Activated naive CD8-positive, alpha-beta T cell treated with anti-CD3 and anti-CD28 coated beads, Interleukin-2, amount 10 ng/mL, durations not matched to agents 7 days and 5 days (primary cell): ENCODE data around the gene CTSH. TPM values are rescaled to one million over a fixed set of nuclear protein-coding genes. Genes with fewer than 3 reads are reported as not detected.

Experiments used
- ATAC-seq: fragments of 150-1000 bp; cut with Tn5 transposase; one replicate; pipeline ENCODE4 v1.10.0; 2021; ENCODE audit warnings: low read depth, moderate library complexity
- POLR2A ChIA-PET: fragments of 350-600 bp; sonication (Branson Sonifier 250); formaldehyde crosslinking; loops from one replicate; lab custom pipeline; 2021; ENCODE audit warnings: antibody characterized with exemption; lab: Charles Lee
- DNase-seq: peaks from one replicate; pipeline ENCODE4 v3.0.0; 2021
- H3K27ac Mint-ChIP-seq: one replicate; pipeline ENCODE4 v1.8.0; 2022; ENCODE audit warnings: mild to moderate bottlenecking, mixed read lengths
- H3K27me3 Mint-ChIP-seq: one replicate; pipeline ENCODE4 v1.8.0; 2022; ENCODE audit warnings: mild to moderate bottlenecking, moderate library complexity, mixed read lengths
- H3K36me3 Mint-ChIP-seq: one replicate; pipeline ENCODE4 v1.8.0; 2021; ENCODE audit warnings: mild to moderate bottlenecking, mixed read lengths
- H3K4me1 Mint-ChIP-seq: one replicate; pipeline ENCODE4 v1.8.0; 2021; ENCODE audit warnings: mixed read lengths
- H3K4me3 Mint-ChIP-seq: one replicate; pipeline ENCODE4 v1.8.0; 2022; ENCODE audit warnings: mild to moderate bottlenecking, moderate library complexity, mixed read lengths
- H3K9me3 Mint-ChIP-seq: one replicate; pipeline ENCODE4 v1.8.0; 2021; ENCODE audit warnings: mixed read lengths
- total RNA-seq, 2 experiments: library from RNA; stranded (reverse); gene quantifications; one replicate each; pipeline ENCODE4 v1.2.3, GENCODE V29; 2021

The CTSH gene
- total RNA-seq, 2 experiments from 2014 or later = 31.5 to 33.9 TPM

DNA sequence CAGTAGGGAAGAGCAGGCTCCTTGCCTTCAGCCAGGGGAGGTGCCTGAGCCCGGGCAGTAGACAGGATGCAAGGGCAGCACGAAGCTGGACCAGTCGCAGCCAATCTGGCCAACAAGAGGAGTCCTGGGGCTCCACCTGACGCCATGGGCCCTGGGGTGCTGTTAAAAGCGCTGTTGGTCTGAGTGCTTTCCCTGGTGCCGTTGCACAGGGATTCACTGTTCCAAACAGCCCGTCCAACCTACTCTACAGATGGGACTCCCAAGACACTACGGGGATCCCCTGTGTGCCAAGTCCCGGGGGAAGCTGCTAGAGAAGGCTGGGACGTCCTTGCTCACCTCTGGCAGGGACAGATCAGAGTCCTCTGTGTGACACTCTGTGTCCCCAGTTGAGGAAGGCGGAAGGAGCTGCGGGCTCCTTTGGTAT, 632 bp downstream of the CTSH start:
- POLR2A ChIA-PET = no interaction called here
- Mint-ChIP-seq H3K36me3 (peaks cover under 1% of the 10 kb centered on the region), H3K27me3 (peaks cover 36% of the 10 kb centered on the region), H3K4me1 (peaks cover 5% of the 10 kb centered on the region), H3K9me3 (no peaks in the 10 kb centered on the region), H3K4me3 (peak overlapping the region; percentile 77), H3K27ac (no peak overlapping the region)
- no peak for DNase-seq
- ATAC-seq = no peak

DNA sequence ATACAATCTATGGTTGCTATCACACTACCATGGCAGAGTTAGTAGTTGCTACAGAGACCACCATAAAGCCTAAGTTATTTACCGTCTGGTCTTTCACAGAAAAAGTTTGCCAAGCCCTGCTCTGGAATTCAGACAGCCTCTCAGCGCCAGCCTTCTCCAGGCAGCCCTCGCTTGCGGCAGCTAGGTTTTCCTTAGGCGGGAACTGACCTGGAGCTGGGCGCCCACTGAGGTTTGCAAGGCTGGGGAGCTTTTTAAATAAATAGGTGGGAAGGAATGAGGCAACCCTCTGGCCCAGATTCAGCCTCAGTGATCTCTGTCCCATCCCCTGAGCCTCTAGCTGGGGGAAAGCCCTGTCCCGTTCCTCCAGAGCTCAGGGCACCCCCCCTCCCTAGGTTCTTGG, 1.2 kb downstream of the CTSH start:
- POLR2A ChIA-PET = no interaction called here
- no peak overlapping the region for H3K27ac Mint-ChIP-seq
- H3K27me3 Mint-ChIP-seq = peaks cover 36% of the 10 kb centered on the region
- H3K4me1 Mint-ChIP-seq = peaks cover 9% of the 10 kb centered on the region
- no peak for ATAC-seq
- no peak for DNase-seq
- H3K4me3 Mint-ChIP-seq = peak overlapping the region; percentile 77
- no peaks in the 10 kb centered on the region for H3K9me3 Mint-ChIP-seq
- peaks cover 4% of the 10 kb centered on the region for H3K36me3 Mint-ChIP-seq

DNA sequence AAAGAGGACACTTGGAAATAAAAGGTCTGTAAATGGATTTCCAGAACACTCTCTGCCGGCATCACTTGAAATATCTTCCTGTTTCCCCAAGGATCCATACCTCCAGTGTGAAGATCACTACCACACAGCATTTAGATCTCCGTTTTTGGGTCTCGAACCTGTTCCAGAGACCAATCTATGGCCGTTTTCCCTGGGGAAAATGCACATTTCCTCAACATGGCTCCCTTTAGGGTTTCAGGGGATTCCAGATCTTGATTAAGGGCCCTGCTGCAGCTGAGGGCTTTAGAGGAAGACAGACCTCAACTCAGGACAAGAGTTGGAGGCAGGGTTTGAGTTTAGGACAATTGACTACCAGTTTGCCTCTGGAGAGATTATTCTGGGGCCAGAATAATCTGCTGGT, 2.1 kb downstream of the CTSH start:
- Mint-ChIP-seq H3K4me3 (no peak overlapping the region), H3K36me3 (peaks cover 9% of the 10 kb centered on the region), H3K27me3 (peaks cover 31% of the 10 kb centered on the region), H3K9me3 (no peaks in the 10 kb centered on the region), H3K4me1 (peaks cover 15% of the 10 kb centered on the region), H3K27ac (no peak overlapping the region)
- DNase-seq = no peak
- no peak for ATAC-seq
- POLR2A ChIA-PET = no interaction called here

DNA sequence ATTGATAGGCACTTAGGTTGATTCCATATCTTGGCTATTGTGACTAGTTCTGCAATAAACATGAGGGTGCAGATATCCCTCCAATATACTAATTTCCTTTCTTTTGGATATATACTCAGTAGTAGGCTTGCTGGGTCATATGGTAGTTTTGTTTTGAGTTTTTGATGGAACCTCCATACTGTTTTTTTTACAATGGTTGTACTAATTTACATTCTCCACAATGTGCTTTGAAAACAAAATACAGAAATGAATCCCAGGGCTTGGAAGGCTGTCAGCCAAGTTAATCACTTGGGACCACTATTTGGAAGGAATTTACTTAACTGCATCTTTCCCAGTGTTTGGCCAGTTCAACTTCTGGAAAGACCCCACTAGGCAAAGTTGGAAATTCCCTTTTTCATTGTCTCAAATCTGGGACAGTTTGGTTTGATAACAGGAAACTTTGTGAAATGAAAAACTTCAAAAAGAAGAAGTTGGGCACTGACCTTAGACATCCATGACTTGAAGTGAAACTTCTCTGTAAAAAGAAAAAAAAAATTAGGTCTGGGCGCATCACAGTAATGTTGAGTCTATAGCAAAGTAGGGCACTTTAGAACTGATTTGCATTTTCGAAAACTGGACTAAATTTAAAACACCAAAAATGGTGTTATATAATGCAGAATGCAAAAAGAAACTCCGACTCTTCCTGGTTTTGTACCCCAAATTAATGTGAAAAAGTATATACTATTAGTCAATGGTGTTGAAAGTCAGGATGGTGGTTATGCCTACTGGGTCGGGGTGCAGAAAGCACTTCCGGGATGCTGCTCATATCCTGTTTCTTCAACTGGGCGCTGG, 6.0 kb downstream of the CTSH start:
- no peaks in the 10 kb centered on the region for H3K9me3 Mint-ChIP-seq
- H3K27ac Mint-ChIP-seq = peak overlapping the region; percentile 67
- DNase-seq (no peak), ATAC-seq (peak; percentile 24)
- POLR2A ChIA-PET = interaction anchor here (1.7 kb wide), 1 partner anchor 64 kb away, joined by 3 read pairs; no protein-coding TSS in a partner anchor
- H3K27me3 Mint-ChIP-seq = peaks cover 11% of the 10 kb centered on the region
- peak overlapping the region; percentile 54 for H3K4me3 Mint-ChIP-seq
- peaks cover 27% of the 10 kb centered on the region for H3K4me1 Mint-ChIP-seq
- H3K36me3 Mint-ChIP-seq = peaks cover 15% of the 10 kb centered on the region

DNA sequence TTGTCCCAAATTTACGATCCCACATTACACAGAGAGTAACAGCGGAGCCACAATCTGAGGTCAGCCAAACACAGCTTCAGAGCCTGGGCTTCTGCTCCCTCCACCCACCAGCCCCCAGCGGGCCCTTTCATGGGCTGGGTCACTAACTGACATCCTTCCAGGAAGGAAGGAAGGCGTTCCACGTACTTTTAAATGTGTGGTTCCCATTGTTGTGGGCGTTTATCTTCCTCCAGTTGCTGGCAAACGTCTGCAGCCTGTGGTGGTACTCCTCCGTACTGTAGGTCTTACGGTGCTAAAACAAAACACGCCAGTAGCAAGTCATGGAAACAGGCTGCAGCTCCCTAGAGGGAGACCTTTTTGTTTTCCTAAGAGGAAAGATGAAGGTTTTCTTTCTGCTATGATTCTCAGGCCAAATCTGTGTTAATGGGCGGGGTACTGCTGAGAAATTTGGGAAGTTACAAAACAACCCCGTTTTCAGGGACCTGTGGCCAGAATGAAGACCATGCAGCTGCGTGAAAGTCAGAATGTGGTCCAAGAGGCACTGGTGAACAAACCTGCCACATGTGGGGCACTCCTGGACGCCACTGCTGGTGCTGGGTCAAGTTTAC, 7.6 kb downstream of the CTSH start:
- ATAC-seq (peak; percentile 70), DNase-seq (no peak)
- Mint-ChIP-seq H3K4me1 (peaks cover 25% of the 10 kb centered on the region), H3K9me3 (no peaks in the 10 kb centered on the region), H3K36me3 (peaks cover 15% of the 10 kb centered on the region), H3K27me3 (no peaks in the 10 kb centered on the region), H3K4me3 (peak overlapping the region; percentile 74), H3K27ac (peak overlapping the region; percentile 78)
- POLR2A ChIA-PET = interaction anchor here (1.7 kb wide), 1 partner anchor 63 kb away, joined by 3 read pairs; no protein-coding TSS in a partner anchor

DNA sequence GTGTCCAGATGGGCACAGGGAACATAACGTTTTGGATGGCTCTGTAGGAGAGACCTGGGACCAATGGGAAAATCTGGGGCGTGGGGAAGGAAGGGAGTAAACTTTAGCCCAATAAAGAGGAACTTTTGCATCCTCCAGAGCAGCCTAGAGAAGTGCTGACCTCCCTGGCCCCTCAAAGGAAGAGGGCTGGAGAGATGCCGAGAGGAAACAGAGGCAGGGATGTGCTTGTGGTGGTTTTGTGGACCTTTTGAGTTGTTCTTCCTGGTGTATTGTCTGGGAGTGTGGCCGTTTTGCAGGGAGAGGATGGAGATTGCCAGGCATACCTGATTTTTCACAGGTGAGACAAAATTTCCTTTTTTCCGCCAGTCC, 10.2 kb downstream of the CTSH start:
- POLR2A ChIA-PET = no interaction called here
- no peaks in the 10 kb centered on the region for H3K27me3 Mint-ChIP-seq
- peaks cover 15% of the 10 kb centered on the region for H3K36me3 Mint-ChIP-seq
- no peak overlapping the region for H3K4me3 Mint-ChIP-seq
- H3K4me1 Mint-ChIP-seq = peaks cover 25% of the 10 kb centered on the region
- no peak for DNase-seq
- H3K27ac Mint-ChIP-seq = no peak overlapping the region
- no peaks in the 10 kb centered on the region for H3K9me3 Mint-ChIP-seq
- ATAC-seq = no peak

DNA sequence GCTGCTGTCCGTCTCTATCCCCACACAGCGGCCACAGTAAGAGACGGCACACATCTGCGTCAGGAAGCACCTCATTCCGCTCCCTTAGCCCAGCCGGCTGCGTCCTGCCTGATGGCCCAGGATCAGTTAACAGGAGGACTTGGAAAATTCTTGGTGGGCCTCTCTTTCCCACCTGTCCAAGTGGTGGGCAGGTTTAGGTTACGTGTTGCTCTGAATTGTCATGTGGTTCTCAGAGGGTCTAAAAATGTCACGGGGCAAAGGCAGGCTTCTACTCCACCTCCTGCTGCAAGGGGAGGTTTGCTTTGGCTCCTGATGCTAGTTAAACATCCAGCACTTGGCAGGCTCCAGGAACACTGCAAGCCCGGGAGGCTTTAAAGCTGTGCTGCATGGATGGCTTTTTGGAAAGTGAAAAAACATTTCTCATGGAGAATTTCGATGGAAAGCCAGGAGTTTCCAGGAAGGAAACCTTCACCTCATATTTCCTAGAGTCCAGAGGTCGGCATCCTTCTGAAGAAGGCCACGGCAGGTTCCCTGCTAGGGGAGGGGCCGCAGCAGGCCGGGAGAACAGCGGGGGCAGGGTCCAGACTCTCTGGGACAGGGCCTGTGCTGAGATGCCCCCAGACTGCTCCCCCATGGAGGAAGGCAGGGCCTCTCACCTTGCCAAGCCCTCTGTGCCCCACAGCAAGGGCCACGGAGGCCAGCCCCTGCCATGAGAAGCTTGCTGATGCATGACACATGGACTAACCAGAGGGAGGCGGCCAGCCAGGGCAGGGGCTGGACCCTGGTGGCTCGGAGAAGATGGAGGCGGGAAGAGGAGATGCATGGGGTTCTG, 10.8 kb downstream of the CTSH start:
- Mint-ChIP-seq H3K4me1 (peaks cover 22% of the 10 kb centered on the region), H3K27me3 (no peaks in the 10 kb centered on the region), H3K36me3 (peaks cover 13% of the 10 kb centered on the region), H3K27ac (no peak overlapping the region), H3K4me3 (no peak overlapping the region), H3K9me3 (no peaks in the 10 kb centered on the region)
- no peak for DNase-seq
- POLR2A ChIA-PET = no interaction called here
- no peak for ATAC-seq

DNA sequence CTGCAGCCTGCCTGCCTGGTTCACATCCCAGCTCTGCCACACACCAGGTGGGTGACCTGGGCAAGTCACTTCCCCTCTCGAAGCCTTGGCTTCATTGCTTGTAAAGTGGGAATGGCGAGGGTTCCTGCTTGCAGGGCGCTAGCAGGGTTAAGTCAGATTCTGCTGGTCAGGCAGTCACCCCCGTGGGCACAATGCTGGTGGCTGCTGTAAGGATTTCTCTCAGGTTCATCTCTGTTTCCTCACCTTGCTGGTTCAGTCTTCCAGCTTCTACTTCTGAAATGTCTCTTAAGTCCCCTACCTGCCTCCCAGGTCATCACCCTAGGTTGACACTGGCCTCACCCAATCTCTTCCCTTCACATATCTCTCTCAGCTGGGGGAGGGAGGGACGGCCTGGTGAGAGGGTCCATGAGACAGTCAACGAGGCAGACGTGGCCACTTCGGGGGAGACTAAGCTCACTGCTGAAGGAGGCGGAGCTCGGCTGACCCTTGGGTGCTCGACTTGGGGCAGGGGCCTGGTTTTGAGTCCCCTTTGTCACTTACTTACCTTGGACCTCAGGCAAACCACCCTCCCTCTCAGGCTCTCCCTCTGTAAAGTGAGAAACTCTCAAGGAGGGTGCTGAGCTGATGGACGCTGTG, 11.5 kb downstream of the CTSH start:
- Mint-ChIP-seq H3K27me3 (no peaks in the 10 kb centered on the region), H3K4me3 (no peak overlapping the region), H3K36me3 (peaks cover 7% of the 10 kb centered on the region), H3K27ac (no peak overlapping the region), H3K9me3 (no peaks in the 10 kb centered on the region), H3K4me1 (peaks cover 16% of the 10 kb centered on the region)
- DNase-seq = no peak
- POLR2A ChIA-PET = no interaction called here
- ATAC-seq = no peak

DNA sequence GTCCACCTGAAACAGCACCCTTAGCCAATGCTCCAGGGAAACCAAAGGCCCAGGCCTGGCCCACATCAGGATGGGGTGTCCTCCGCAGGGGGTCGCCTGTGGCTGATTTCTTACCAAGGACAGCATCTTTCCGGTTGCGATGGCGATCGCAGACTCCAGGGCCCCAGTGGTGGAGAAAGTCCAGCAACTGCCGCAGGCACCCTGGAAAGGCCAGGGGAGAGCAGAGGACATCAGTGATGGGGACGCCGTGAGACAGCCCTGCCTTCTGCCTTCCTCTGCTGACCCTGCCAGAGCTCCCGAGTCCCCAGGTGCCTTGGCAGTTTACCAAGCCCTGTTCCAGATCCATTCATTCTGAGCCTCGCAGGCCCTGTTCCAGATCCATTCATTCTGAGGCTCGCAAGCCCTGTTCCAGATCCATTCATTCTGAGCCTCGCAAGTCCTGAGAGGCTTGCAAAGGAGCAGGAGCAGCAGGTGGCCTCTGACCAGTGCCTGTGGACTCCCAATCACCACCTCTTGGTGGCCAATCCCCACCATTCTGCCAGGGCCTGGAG, 12.5 kb downstream of the CTSH start:
- no peak for DNase-seq
- POLR2A ChIA-PET = no interaction called here
- Mint-ChIP-seq H3K36me3 (peaks cover 5% of the 10 kb centered on the region), H3K4me1 (peaks cover 11% of the 10 kb centered on the region), H3K9me3 (no peaks in the 10 kb centered on the region), H3K4me3 (no peak overlapping the region), H3K27ac (no peak overlapping the region), H3K27me3 (no peaks in the 10 kb centered on the region)
- no peak for ATAC-seq

DNA sequence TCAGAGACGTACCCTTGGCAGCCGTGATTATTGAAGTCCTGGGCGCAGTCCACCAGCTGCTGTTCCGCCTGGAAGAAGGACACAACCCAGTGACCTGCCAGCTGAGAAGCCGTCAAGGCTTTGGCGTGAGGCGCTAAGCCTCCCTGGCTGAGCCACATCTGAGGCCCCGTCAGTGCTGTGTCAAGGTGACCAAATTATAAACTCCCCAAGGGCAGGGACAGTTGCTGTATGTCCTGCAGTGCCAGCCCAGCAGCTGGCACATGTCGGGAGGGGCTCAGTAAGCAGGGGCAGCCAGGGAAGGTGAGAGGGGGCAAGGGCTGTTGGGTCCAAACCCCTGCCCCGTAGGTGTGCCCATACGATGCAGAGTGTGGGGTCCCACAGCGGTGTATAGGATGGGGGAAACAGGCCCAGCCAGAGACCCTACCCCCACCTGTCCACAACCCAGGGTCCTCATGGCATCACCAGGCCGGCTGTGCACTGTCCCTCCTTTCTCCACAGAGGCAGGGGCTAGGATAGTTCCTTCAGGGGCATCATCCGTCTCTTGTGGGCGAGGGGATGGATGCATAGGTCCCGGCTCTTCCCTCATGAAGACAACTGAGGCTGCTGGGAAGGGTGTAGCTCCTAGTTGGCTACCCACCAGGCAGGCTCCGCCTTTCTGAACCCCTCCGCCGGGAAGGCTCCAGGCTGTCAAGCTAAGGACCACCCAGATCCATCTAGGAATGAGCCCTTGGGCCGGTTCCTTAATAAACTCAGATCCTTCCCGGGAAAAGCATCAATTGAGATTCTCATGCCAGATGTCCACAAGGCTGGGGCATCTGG, 13.2 kb downstream of the CTSH start:
- Mint-ChIP-seq H3K36me3 (peaks cover 5% of the 10 kb centered on the region), H3K9me3 (no peaks in the 10 kb centered on the region), H3K27ac (no peak overlapping the region), H3K27me3 (no peaks in the 10 kb centered on the region), H3K4me1 (peaks cover 4% of the 10 kb centered on the region), H3K4me3 (no peak overlapping the region)
- ATAC-seq (no peak), DNase-seq (no peak)
- POLR2A ChIA-PET = no interaction called here

DNA sequence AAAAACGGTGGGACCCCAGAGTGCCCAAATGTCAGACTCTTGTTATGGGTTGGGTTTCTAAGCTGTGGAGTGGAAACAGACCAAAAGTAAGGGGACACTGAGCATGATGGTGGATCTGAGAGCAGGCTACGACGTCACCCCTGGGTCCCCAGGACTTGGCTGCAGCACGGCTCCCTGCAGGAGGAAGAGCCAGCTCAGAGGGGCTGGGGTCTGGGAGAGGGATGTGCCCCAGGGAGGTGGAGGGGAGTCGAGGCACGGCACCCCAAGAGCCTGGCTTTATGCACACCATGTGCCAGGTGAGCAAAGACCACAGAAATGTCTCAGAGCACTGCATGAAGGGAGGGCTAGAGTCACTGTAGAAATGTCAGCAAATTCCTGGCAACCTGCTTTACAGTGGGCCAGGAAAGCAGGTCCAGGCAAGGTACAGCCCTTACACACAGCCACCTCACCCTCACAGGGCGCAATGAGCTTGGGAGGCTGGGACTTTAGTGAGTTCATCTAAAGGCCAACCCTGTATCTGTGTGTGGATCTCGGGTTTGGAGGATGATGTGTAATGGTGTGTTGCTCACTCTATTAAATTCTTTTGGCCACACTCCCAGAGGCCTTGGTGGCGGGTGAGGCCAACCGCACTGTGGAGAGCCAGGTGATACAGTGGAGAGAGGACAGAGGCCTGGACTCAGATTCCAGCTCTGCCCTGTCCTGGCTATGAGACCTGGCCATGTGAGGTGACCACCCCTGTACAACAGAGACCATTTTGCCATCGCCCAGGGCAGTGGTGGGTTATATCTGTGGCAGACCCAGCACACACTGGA, 14.1 kb downstream of the CTSH start:
- no peak for ATAC-seq
- H3K4me3 Mint-ChIP-seq = no peak overlapping the region
- H3K9me3 Mint-ChIP-seq = no peaks in the 10 kb centered on the region
- H3K36me3 Mint-ChIP-seq = peaks cover 5% of the 10 kb centered on the region
- H3K4me1 Mint-ChIP-seq = peaks cover 2% of the 10 kb centered on the region
- H3K27me3 Mint-ChIP-seq = no peaks in the 10 kb centered on the region
- H3K27ac Mint-ChIP-seq = no peak overlapping the region
- DNase-seq = no peak
- POLR2A ChIA-PET = no interaction called here
